ENCODE measurements around the gene HJV.

Gene HJV

GRCh38 chr1:145978854-145979745 lies 42.4 kb downstream of the HJV start:
- in situ Hi-C loops (cut with MboI; ENCODE audit: low sequenced_read_pairs) = no loop called here

- in situ Hi-C loops (cut with MboI; ENCODE audit: low sequenced_read_pairs) = no loop called here
These were observed 43.1 kb downstream of the HJV start for GRCh38 chr1:145978471-145978853.

DNA sequence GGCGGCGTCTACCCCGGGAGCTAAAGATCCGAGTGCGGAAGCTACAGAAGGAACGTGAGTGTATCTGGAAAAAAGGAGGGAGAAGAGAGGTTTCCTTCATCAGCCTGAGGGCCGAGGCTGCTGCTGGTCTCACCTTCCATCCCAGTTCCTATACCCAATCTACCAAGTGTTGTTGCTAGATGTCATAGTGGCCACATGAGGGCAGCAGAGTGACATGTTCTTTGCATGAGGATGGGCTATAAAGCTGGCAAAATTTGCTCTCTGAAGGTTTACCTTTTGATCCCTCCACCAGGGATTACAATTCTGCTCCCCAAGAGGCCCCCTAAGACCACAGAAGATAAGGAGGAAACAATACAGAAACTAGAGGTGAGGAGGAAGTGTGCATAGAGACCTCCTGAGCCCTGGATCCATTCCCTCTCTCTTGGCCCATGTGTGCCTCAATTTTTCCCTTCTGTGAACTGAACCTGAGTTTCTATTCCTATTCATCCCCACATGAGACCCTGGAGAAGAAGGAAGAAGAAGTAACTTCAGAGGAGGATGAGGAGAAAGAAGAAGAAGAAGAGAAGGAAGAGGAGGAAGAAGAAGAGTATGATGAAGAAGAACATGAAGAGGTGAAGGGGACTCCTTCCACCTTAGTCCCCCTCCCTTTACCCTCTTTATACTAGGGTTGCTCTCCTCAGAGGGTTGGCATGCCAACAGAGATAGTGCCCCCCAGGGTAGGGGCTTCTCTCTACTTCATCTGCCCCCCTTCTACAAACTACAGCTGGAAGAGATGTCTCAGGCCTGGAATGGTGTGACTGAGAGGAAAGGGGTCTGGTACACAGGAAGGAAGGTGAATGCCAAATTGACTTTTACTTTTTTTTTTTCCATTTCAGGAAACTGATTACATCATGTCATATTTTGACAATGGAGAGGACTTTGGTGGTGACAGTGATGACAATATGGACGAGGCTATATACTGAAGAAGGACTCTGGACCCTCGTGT lies 43.8 kb downstream of the HJV start:
- in situ Hi-C loops (cut with MboI; ENCODE audit: low sequenced_read_pairs) = no loop called here

DNA sequence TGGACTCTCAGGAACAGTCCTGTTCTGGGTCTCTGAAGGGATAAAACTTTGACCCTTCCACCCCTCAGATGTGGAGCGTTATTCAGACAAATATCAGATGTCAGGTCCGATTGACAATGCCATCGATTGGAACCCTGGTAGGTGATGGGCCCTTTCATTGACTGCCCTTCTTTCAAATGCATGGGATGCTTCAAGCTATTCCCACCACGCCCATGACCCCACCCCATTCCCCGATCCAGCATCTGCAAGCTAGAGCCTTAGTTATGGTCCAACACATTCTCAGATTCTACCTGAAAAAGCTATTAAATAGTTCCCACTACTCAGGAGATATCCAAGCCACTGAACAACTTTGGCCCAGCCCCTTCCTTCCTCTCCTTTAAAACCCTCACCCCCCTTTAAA lies 44.5 kb downstream of the HJV start:
- in situ Hi-C loops (cut with MboI; ENCODE audit: low sequenced_read_pairs) = no loop called here

DNA sequence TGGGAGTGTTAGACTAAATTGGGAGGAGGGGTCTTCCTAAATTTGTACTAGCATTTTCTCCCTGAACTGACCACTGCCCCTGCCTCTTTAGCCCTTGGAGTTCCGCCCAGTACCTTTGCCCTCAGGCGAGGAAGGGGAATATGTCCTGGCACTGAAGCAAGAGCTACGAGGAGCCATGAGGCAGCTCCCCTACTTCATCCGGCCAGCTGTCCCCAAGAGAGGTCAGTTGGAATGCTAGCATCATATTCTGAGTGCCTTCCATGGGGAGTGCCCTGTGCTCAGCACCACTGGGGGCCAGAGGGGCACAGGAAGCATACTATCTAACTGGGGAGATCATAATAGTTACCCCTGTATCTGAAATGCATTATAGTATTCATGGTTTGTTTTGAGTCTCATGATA lies 46.3 kb downstream of the HJV start:
- in situ Hi-C loops (cut with MboI; ENCODE audit: low sequenced_read_pairs) = no loop called here

DNA sequence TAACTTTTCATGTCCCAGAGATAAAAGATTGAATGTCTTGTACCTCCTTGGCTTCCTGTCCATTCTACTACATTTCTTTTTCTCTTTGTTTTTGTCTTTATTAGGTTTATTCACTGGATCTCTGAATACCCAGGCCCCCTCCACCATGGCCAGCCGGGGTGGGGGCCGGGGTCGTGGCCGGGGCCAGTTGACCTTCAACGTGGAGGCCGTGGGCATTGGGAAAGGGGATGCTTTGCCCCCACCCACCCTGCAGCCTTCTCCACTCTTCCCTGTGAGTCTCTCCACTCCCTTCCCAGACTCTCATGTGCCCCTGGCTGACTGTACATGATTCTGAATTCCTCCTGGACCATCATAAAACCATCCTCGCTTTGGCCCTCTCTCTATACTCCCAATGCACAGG lies 46.8 kb downstream of the HJV start:
- in situ Hi-C loops (cut with MboI; ENCODE audit: low sequenced_read_pairs) = no loop called here

- in situ Hi-C loops (cut with MboI; ENCODE audit: low sequenced_read_pairs) = no loop called here
These were observed 49.0 kb downstream of the HJV start for GRCh38 chr1:145972580-145972979.

Measured in HL-60/S4 treated with retinoic acid at 250 ng/mL for 4 days and 3 days (cell line).